Upper lobe of left lung (tissue), 4 donors: ENCODE measurements around the gene TENT5A.

Experiments
- CTCF ChIP-seq, 6 experiments: fragments of 450-650 bp in 4 of 6; fragments of 200-600 bp in 2 of 6; sonication (generic) in 2 of 6; IDR thresholded peaks; one replicate each; pipeline ENCODE4 v1.5.1; 2016 to 2019; ENCODE audit warnings: antibody characterized with exemption in 6 of 6
- EP300 ChIP-seq, 4 donors: sonication (generic); formaldehyde crosslinking; IDR thresholded peaks; one replicate each; pipeline ENCODE4 v1.5.1; 2017; ENCODE audit warnings: antibody characterized with exemption in 4 of 4, control low read depth in 2 of 4

GRCh38 chr6:81774542-81774941 lies 22.1 kb upstream of the TENT5A start:
- TF ChIP-seq EP300 (IDR thresholded peaks at IDR 0.05), result no peak
- TF ChIP-seq CTCF (IDR thresholded peaks at IDR 0.05), result no peak
